Measurements from ENCODE around the gene ASCL5. TPM values are rescaled to one million over a fixed set of nuclear protein-coding genes. Genes with fewer than 3 reads are reported as not detected.
"Not testable (repeated sequence)": the region's sequence is repeated elsewhere in the genome, so short reads cannot be mapped to it uniquely, and the experiment has no call there.

The ASCL5 gene
- total RNA-seq: not detected

- DNase-seq: no peak
Observed at GRCh38 chr1:201126832-201127754, at the start of gene ASCL5. Gene ASCL5, minus strand, starts transcription at chr1:201127184. Its CDS starts 11,812 bp downstream, at chr1:201115372.

GRCh38 chr1:201175820-201176500 is 49.0 kb upstream of the ASCL5 start:
- DNase-seq: no peak

- DNase-seq: no peak
Observed at GRCh38 chr1:201173736-201174135, 46.8 kb upstream of the ASCL5 start.

- DNase-seq: no peak
Observed at GRCh38 chr1:201172999-201173610, 46.1 kb upstream of the ASCL5 start.

- DNase-seq: no peak
Observed at GRCh38 chr1:201172326-201172725, 45.3 kb upstream of the ASCL5 start.

GRCh38 chr1:201171063-201172036 is 44.4 kb upstream of the ASCL5 start:
- DNase-seq: peak; percentile 52

- DNase-seq: peak; percentile 77
Observed at GRCh38 chr1:201170533-201171062, 43.6 kb upstream of the ASCL5 start.

GRCh38 chr1:201169971-201170532 is 43.1 kb upstream of the ASCL5 start:
- DNase-seq: no peak

GRCh38 chr1:201169203-201169602 is 42.2 kb upstream of the ASCL5 start:
- no peak for DNase-seq

GRCh38 chr1:201167041-201167991 is 40.3 kb upstream of the ASCL5 start:
- DNase-seq: no peak

- no peak for DNase-seq
Observed at GRCh38 chr1:201164645-201165044, 37.7 kb upstream of the ASCL5 start.

- DNase-seq: no peak
Observed at GRCh38 chr1:201163707-201164106, 36.7 kb upstream of the ASCL5 start.

GRCh38 chr1:201163036-201163435 is 36.1 kb upstream of the ASCL5 start:
- not testable (repeated sequence) for DNase-seq

- DNase-seq: no peak
Observed at GRCh38 chr1:201157949-201158348, 31.0 kb upstream of the ASCL5 start.

- no peak for DNase-seq
Observed at GRCh38 chr1:201156819-201157218, 29.8 kb upstream of the ASCL5 start.

GRCh38 chr1:201156346-201156745 is 29.4 kb upstream of the ASCL5 start:
- DNase-seq: no peak

GRCh38 chr1:201155354-201155753 is 28.4 kb upstream of the ASCL5 start:
- no peak for DNase-seq

- peak; percentile 97 for DNase-seq
Observed at GRCh38 chr1:201154389-201155165, 27.6 kb upstream of the ASCL5 start, which contains the start of gene TMEM9. Gene TMEM9, minus strand, starts transcription at chr1:201154474. Its CDS starts 551 bp downstream, at chr1:201153923.

Data from skin of body (tissue), 2 donors.